ENCODE measurements around the gene LGALS9. TPM values are rescaled to one million over a fixed set of nuclear protein-coding genes. Genes with fewer than 3 reads are reported as not detected.
"Not testable (repeated sequence)": the region's sequence is repeated elsewhere in the genome, so short reads cannot be mapped to it uniquely, and the experiment has no call there.

Gene LGALS9
- total and polyA plus RNA-seq, 2 experiments from 2014 or later = 0.48 to 0.73 TPM

GRCh38 chr17:27628376-27628775 is 2.6 kb upstream of the LGALS9 start:
- H3F3A ChIP-seq (replicated peaks; ENCODE audit: low read depth) = no peaks in the 10 kb centered on the region
- H4K20me1 ChIP-seq (replicated peaks; ENCODE audit: insufficient read depth) = no peaks in the 10 kb centered on the region
- no peak for DNase-seq (ENCODE audit: low spot score)
- no peaks in the 10 kb centered on the region for H3K9me2 ChIP-seq (ENCODE audit: insufficient read depth)
- Mint-ChIP-seq H3K4me3 (no peak overlapping the region), H3K27ac (no peak overlapping the region), H3K27me3 (ENCODE audit: insufficient read depth, low read depth, poor library complexity) (peaks cover 4% of the 10 kb centered on the region), H3K36me3 (ENCODE audit: low read depth) (peaks cover 9% of the 10 kb centered on the region), H3K4me1 (peaks cover 4% of the 10 kb centered on the region; the same call in 2 of the 3 replicates), H3K9me3 (0 out of 3 replicates have a peak, but pooled peaks cover 2% of the 10 kb centered on the region)
- H3K4me2 ChIP-seq = no peak overlapping the region
- no peak for ATAC-seq
- H3K36me3 ChIP-seq (ENCODE audit: insufficient read depth) = peaks cover 2% of the 10 kb centered on the region; the same call in 1 of the 2 replicates
- H3K27ac ChIP-seq (ENCODE audit: low read depth) = no peak overlapping the region
- H2AFZ ChIP-seq = no peak overlapping the region
- H3K27me3 ChIP-seq (ENCODE audit: insufficient read depth) = no peaks in the 10 kb centered on the region
- H3K79me2 ChIP-seq (replicated peaks; ENCODE audit: insufficient read depth) = no peaks in the 10 kb centered on the region
- no peaks in the 10 kb centered on the region for H3K4me1 ChIP-seq (ENCODE audit: insufficient read depth)
- no peak overlapping the region for H3K4me3 ChIP-seq
- no peak for TF ChIP-seq REST (IDR thresholded peaks at IDR 0.05; ENCODE audit: unreplicated experiment)
- TF ChIP-seq CREB1 (CRISPR knock-in tag; IDR thresholded peaks at IDR 0.05; ENCODE audit: low read depth) = no peak
- TF ChIP-seq POLR2AphosphoS5 (IDR thresholded peaks at IDR 0.05; ENCODE audit: low read depth) = no peak
- TF ChIP-seq ZNF114 (CRISPR knock-in tag; IDR thresholded peaks at IDR 0.05) = no peak
- no peak for TF ChIP-seq EZH2phosphoT487 (IDR thresholded peaks at IDR 0.05; ENCODE audit: unreplicated experiment)
- TF ChIP-seq, protein P1, sequence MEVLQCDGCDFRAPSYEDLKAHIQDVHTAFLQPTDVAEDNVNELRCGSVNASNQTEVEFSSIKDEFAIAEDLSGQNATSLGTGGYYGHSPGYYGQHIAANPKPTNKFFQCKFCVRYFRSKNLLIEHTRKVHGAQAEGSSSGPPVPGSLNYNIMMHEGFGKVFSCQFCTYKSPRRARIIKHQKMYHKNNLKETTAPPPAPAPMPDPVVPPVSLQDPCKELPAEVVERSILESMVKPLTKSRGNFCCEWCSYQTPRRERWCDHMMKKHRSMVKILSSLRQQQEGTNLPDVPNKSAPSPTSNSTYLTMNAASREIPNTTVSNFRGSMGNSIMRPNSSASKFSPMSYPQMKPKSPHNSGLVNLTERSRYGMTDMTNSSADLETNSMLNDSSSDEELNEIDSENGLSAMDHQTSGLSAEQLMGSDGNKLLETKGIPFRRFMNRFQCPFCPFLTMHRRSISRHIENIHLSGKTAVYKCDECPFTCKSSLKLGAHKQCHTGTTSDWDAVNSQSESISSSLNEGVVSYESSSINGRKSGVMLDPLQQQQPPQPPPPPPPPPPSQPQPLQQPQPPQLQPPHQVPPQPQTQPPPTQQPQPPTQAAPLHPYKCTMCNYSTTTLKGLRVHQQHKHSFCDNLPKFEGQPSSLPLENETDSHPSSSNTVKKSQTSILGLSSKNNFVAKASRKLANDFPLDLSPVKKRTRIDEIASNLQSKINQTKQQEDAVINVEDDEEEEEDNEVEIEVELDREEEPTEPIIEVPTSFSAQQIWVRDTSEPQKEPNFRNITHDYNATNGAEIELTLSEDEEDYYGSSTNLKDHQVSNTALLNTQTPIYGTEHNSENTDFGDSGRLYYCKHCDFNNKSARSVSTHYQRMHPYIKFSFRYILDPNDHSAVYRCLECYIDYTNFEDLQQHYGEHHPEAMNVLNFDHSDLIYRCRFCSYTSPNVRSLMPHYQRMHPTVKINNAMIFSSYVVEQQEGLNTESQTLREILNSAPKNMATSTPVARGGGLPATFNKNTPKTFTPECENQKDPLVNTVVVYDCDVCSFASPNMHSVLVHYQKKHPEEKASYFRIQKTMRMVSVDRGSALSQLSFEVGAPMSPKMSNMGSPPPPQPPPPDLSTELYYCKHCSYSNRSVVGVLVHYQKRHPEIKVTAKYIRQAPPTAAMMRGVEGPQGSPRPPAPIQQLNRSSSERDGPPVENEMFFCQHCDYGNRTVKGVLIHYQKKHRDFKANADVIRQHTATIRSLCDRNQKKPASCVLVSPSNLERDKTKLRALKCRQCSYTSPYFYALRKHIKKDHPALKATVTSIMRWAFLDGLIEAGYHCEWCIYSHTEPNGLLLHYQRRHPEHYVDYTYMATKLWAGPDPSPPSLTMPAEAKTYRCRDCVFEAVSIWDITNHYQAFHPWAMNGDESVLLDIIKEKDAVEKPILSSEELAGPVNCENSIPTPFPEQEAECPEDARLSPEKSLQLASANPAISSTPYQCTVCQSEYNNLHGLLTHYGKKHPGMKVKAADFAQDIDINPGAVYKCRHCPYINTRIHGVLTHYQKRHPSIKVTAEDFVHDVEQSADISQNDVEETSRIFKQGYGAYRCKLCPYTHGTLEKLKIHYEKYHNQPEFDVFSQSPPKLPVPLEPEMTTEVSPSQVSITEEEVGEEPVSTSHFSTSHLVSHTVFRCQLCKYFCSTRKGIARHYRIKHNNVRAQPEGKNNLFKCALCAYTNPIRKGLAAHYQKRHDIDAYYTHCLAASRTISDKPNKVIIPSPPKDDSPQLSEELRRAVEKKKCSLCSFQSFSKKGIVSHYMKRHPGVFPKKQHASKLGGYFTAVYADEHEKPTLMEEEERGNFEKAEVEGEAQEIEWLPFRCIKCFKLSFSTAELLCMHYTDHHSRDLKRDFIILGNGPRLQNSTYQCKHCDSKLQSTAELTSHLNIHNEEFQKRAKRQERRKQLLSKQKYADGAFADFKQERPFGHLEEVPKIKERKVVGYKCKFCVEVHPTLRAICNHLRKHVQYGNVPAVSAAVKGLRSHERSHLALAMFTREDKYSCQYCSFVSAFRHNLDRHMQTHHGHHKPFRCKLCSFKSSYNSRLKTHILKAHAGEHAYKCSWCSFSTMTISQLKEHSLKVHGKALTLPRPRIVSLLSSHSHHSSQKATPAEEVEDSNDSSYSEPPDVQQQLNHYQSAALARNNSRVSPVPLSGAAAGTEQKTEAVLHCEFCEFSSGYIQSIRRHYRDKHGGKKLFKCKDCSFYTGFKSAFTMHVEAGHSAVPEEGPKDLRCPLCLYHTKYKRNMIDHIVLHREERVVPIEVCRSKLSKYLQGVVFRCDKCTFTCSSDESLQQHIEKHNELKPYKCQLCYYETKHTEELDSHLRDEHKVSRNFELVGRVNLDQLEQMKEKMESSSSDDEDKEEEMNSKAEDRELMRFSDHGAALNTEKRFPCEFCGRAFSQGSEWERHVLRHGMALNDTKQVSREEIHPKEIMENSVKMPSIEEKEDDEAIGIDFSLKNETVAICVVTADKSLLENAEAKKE (CRISPR knock-in tag; IDR thresholded peaks at IDR 0.05) = no peak
- TF ChIP-seq NANOG (IDR thresholded peaks at IDR 0.05; ENCODE audit: borderline replicate concordance) = no peak
- no peak for TF ChIP-seq STAT1 (IDR thresholded peaks at IDR 0.05; ENCODE audit: unreplicated experiment)

DNA sequence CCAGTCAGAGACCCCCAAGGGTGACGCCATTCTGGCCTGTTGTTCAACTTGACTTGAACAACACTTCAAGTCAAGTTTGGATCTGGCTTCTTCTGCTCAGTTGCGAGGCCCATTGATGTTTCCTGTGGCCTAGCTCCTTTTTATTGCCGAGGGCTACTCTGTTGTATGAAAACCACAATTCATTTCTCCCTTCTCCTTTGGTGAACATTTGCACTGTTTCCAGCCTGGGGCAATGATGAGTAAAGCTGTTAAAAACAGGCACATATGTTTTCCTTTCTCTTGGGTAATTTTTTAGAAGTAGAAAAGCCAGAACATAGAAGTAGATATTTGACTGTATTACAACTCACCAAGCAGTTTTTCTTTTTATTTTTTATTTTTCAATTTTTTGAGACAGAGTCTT is 1.7 kb upstream of the LGALS9 start:
- not testable (repeated sequence) for H3K27ac Mint-ChIP-seq; H3F3A ChIP-seq (replicated peaks; ENCODE audit: low read depth); H3K4me1 Mint-ChIP-seq; ATAC-seq; H3K36me3 Mint-ChIP-seq (ENCODE audit: low read depth); DNase-seq (ENCODE audit: low spot score); H3K9me2 ChIP-seq (ENCODE audit: insufficient read depth); H3K4me1 ChIP-seq (ENCODE audit: insufficient read depth); H4K20me1 ChIP-seq (replicated peaks; ENCODE audit: insufficient read depth); H3K27ac ChIP-seq (ENCODE audit: low read depth); H3K36me3 ChIP-seq (ENCODE audit: insufficient read depth); H3K27me3 Mint-ChIP-seq (ENCODE audit: insufficient read depth, low read depth, poor library complexity); H3K27me3 ChIP-seq (ENCODE audit: insufficient read depth); H3K4me2 ChIP-seq; H3K4me3 Mint-ChIP-seq; H3K9me3 Mint-ChIP-seq; H3K79me2 ChIP-seq (replicated peaks; ENCODE audit: insufficient read depth); H2AFZ ChIP-seq; H3K4me3 ChIP-seq
